K562 (cell line): ENCODE results near the gene CBY3. TPM values are rescaled to one million over a fixed set of nuclear protein-coding genes. Genes with fewer than 3 reads are reported as not detected.

ENCODE experiments used
- ATAC-seq: fragments of 200-7000 bp; cut with Tn5 transposase; 3 replicates; pipeline ENCODE4 v1.9.1; 2020; ENCODE audit warnings: moderate library complexity
- BruUV-seq: library from RNA; stranded (reverse); fragments of 400-500 nt; replicated peaks from 2 replicates; lab custom pipeline; 2021; lab: Mats Ljungman, UMichigan
- CTCF ChIA-PET: fragments of 300-600 bp; formaldehyde crosslinking; extraction: SDS; loops from one replicate; lab custom pipeline; 2021; ENCODE audit warnings: low intra/inter-chr PET ratio; lab: Yijun Ruan, JAX
- POLR2A ChIA-PET: fragments of 300-600, 350-650 bp; sonication (Branson Sonifier 250); formaldehyde crosslinking; extraction: SDS; loops from one replicate; lab custom pipeline; 2021; ENCODE audit warnings: antibody characterized with exemption, inconsistent platforms; lab: Yijun Ruan, JAX
- DNase-seq, 4 experiments: peaks; one replicate each; pipeline versions ENCODE4 v3.0.0 to v3.0.0-alpha.2; 2011 to 2018; ENCODE audit warnings: low spot score in 3 of 4, mixed read lengths in 3 of 4; ENCODE audit errors: extremely low read depth in 1 of 4
- FAIRE-seq: peaks from 2 replicates; lab custom pipeline; 2011; peaks lifted over from hg19 to GRCh38; lab: Jason Lieb, UNC
- H2AFZ ChIP-seq: 2 replicates; pipeline ENCODE4 v1.6.0; 2011; ENCODE audit warnings: low read depth, low read length, control low read depth, inconsistent platforms
- H3K27ac ChIP-seq: fragments of 200-600 bp; 3 replicates; pipeline ENCODE4 v1.8.0; 2011; ENCODE audit warnings: low read depth, mild to moderate bottlenecking, control low read depth, inconsistent platforms, low read length, moderate library complexity, mixed read lengths; ENCODE audit errors: extremely low read depth
- H3K27me3 ChIP-seq, 2 experiments: fragments of 300-600 bp in 1 of 2; 2 replicates in 1 of 2; 3 replicates in 1 of 2; pipeline versions ENCODE4 v1.6.0 to v1.8.0; 2011; ENCODE audit warnings: inconsistent platforms in 2 of 2, low read length in 2 of 2, mild to moderate bottlenecking in 1 of 2, mixed read lengths in 1 of 2, moderate library complexity in 1 of 2; ENCODE audit not compliant: control insufficient read depth in 2 of 2, insufficient read depth in 2 of 2
- H3K36me3 ChIP-seq: fragments of 300-600 bp; 3 replicates; pipeline ENCODE4 v1.8.0; 2011; ENCODE audit warnings: mild to moderate bottlenecking, low read length, inconsistent platforms; ENCODE audit not compliant: control insufficient read depth, insufficient read depth
- H3K4me1 ChIP-seq, 2 experiments: fragments of 200-600 bp in 1 of 2; replicated peaks in 1 of 2; 2 replicates in 1 of 2; 3 replicates in 1 of 2; pipeline versions ENCODE4 v1.5.1 to v1.8.0; 2011; ENCODE audit warnings: inconsistent platforms in 2 of 2, low read length in 2 of 2, mild to moderate bottlenecking in 1 of 2, mixed read lengths in 1 of 2, moderate library complexity in 1 of 2; ENCODE audit not compliant: control insufficient read depth in 2 of 2, insufficient read depth in 2 of 2
- H3K4me2 ChIP-seq: 2 replicates; pipeline ENCODE4 v1.6.1; 2011; ENCODE audit warnings: low read length, control low read depth, inconsistent platforms, mixed read lengths; ENCODE audit not compliant: insufficient read depth
- H3K4me3 ChIP-seq: fragments of 200-600 bp; sonication (generic), shearing (Covaris generic); 2 replicates; pipeline ENCODE4 v1.5.1; 2016; ENCODE audit warnings: control low read depth, inconsistent platforms
- H3K79me2 ChIP-seq: fragments of 200-600 bp; 3 replicates; pipeline ENCODE4 v1.8.0; 2011; ENCODE audit warnings: low read length, inconsistent platforms; ENCODE audit not compliant: control insufficient read depth, insufficient read depth
- H3K9ac ChIP-seq, 2 experiments: 2 replicates each; pipeline versions ENCODE4 v1.6.0 to v1.6.1; 2011; ENCODE audit warnings: low read depth in 2 of 2, low read length in 2 of 2, control low read depth in 1 of 2, inconsistent platforms in 1 of 2, mild to moderate bottlenecking in 1 of 2, mixed read lengths in 1 of 2; ENCODE audit not compliant: insufficient read depth in 1 of 2
- H3K9me1 ChIP-seq: one replicate; pipeline ENCODE4 v1.6.0; 2011; ENCODE audit warnings: inconsistent platforms, mild to moderate bottlenecking, low read length, moderate library complexity; ENCODE audit not compliant: control insufficient read depth, insufficient read depth
- H3K9me3 ChIP-seq: replicated peaks from 2 replicates; pipeline ENCODE4 v1.5.1; 2011; ENCODE audit warnings: low read depth, low read length, inconsistent platforms; ENCODE audit not compliant: control insufficient read depth, insufficient read depth
- H4K20me1 ChIP-seq: replicated peaks from 2 replicates; pipeline ENCODE4 v1.6.1; 2011; ENCODE audit warnings: low read length, inconsistent platforms, mixed read lengths; ENCODE audit not compliant: control insufficient read depth, insufficient read depth
- CREM ChIP-seq: IDR thresholded peaks from 2 replicates; pipeline ENCODE4 v1.6.1; 2014; ENCODE audit warnings: antibody characterized with exemption, low read depth
- EP300 ChIP-seq: IDR thresholded peaks from 2 replicates; pipeline ENCODE4 v1.6.1; 2012; ENCODE audit warnings: low read length, improper control_type of control experiment
- ESRRB ChIP-seq: fragments of 250-450 bp; sonication (Bioruptor Pico); IDR thresholded peaks from 2 replicates; pipeline ENCODE4 v1.5.0; 2020; ENCODE audit warnings: mild to moderate bottlenecking, moderate library complexity, borderline replicate concordance
- FOXM1 ChIP-seq, 2 experiments: fragments of 450-650 bp in 1 of 2; sonication (generic) in 1 of 2; formaldehyde crosslinking in 1 of 2; IDR thresholded peaks; 2 replicates each; pipeline versions ENCODE4 v1.6.1 to v1.9.0; 2017 to 2022; ENCODE audit warnings: low read depth in 2 of 2, mild to moderate bottlenecking in 2 of 2, missing genetic modification reagents in 1 of 2, moderate library complexity in 1 of 2
- GABPB2 ChIP-seq: fragments of 250-450 bp; sonication (Bioruptor Pico); conservative IDR thresholded peaks from 2 replicates; pipeline ENCODE4 v1.5.1; 2021; ENCODE audit warnings: mild to moderate bottlenecking
- HOXB6 ChIP-seq: fragments of 250-450 bp; sonication (Bioruptor Pico); IDR thresholded peaks from 2 replicates; pipeline ENCODE4 v1.5.1; 2022; ENCODE audit warnings: mild to moderate bottlenecking, borderline replicate concordance
- NCOA1 ChIP-seq: fragments of 450-650 bp; IDR thresholded peaks from 2 replicates; pipeline ENCODE4 v1.6.1; 2016; ENCODE audit warnings: low read depth
- PTRF ChIP-seq: fragments of 450-650 bp; IDR thresholded peaks from 2 replicates; pipeline ENCODE4 v1.6.1; 2016; ENCODE audit warnings: mild to moderate bottlenecking, missing genetic modification characterization, missing compliant biosample characterization
- ZBTB1 ChIP-seq: sonication (generic); formaldehyde crosslinking; IDR thresholded peaks from 2 replicates; pipeline ENCODE4 v1.8.1; 2023; ENCODE audit warnings: missing genetic modification reagents, low read depth, mild to moderate bottlenecking, borderline replicate concordance
- ZNF785 ChIP-seq: fragments of 250-450 bp; sonication (Bioruptor Pico); IDR thresholded peaks from 2 replicates; pipeline ENCODE4 v1.4.0; 2020; ENCODE audit warnings: mild to moderate bottlenecking
- WGBS: fragments of 100-300 bp; shearing (Covaris generic); methylation state at CpG from one replicate; pipeline ENCODE4 v1.1.6; 2016; ENCODE audit warnings: low coverage, mixed read lengths; ENCODE audit not compliant: insufficient coverage; ENCODE audit errors: missing lambda C conversion rate; 5-methylcytosine and 5-hydroxymethylcytosine counted together
- in situ Hi-C: fragments of 300-500 bp; cut with MboI; formaldehyde crosslinking; loops from 4 replicates; pipeline ENCODE4 v1.15.0; 2018; ENCODE audit warnings: inconsistent platforms, mixed read lengths
- intact Hi-C: fragments of 100-400 bp; cut with micrococcal nuclease; formaldehyde crosslinking; loops from 2 replicates; pipeline ENCODE4 v1.14.2; 2022
- polyA plus RNA-seq, 8 experiments: library from polyadenylated mRNA; depleted of rRNA in 4 of 8; stranded (reverse) in 5 of 8; unstranded in 3 of 8; fragments of >200 nt; fragmentation: Nextera tagmentation in 2 of 8; fragmentation: Illumina TruSeq in 1 of 8; extraction: Ambion mirVana in 2 of 8; extraction: Trizol in 1 of 8; gene quantifications; 2 replicates each; pipeline versions ENCODE4 v1.2.1 to v1.2.3, GENCODE V29; 2011 to 2014; ENCODE audit warnings: inconsistent platforms in 1 of 8, missing spikeins in 1 of 8
- total RNA-seq, 7 experiments: library from RNA; depleted of rRNA in 6 of 7; stranded (reverse); fragments of >200 nt in 6 of 7; fragmentation: Illumina TruSeq in 2 of 7; extraction: Trizol in 2 of 7; gene quantifications; 2 replicates each; pipeline versions ENCODE4 v1.2.1 to v1.2.3, GENCODE V29; 2011 to 2021; ENCODE audit warnings: low replicate concordance in 1 of 7
- TF ChIP-seq, protein P1 (sequence below): fragments of 450-650 bp; IDR thresholded peaks from 2 replicates; pipeline ENCODE4 v1.6.1; 2016
- TF ChIP-seq, protein P2 (sequence below): fragments of 200-600 bp; sonication (generic); IDR thresholded peaks from one replicate; pipeline ENCODE4 v1.6.1; 2012; ENCODE audit warnings: mild to moderate bottlenecking, low read depth, low read length, inconsistent platforms

CBY3 gene
- total and polyA plus RNA-seq, 9 of the 15 experiments (the other 6 are each of a cell fraction or from before 2014, with no cell fraction given) = not detected

DNA sequence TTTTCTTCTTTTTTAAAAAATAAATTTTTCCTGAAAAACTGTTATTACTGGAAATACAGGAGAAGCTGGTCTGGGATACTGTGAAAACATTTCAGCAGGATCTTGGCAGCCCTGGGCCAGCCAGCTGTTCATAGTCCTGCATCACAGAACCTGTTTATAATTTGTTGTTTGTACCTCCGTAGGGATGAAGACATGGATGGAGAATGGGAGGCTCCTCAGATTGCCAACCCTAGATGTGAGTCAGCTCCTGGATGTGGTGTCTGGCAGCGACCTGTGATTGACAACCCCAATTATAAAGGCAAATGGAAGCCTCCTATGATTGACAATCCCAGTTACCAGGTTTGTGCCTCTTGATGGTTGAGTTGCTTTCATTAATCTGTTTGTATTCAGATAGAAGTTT lies 39.4 kb upstream of the CBY3 start:
- Histone ChIP-seq H3K27me3 (no peaks in the 10 kb centered on the region), H3K4me2 (no peak overlapping the region), H3K9me1 (no peaks in the 10 kb centered on the region), H3K79me2 (peaks cover 42% of the 10 kb centered on the region), H4K20me1 (no peaks in the 10 kb centered on the region; the same call in 1 of the 2 replicates), H3K9ac (no peak overlapping the region), H3K27ac (no peak overlapping the region), H2AFZ (no peak overlapping the region), H3K36me3 (peaks cover 93% of the 10 kb centered on the region), H3K9me3 (no peaks in the 10 kb centered on the region), H3K4me1 (no peaks in the 10 kb centered on the region), H3K4me3 (no peak overlapping the region)
- intact Hi-C loops (no loop called here), in situ Hi-C loops (no loop called here)
- no TSS peak for BruUV-seq
- no peak for ATAC-seq
- CTCF ChIA-PET = no interaction called here
- 90% methylated on average over 2 of the region's 2 CpGs for WGBS
- no peak for FAIRE-seq
- POLR2A ChIA-PET = interaction anchor here (0.8 to 2.2 kb wide), 3 partner anchors 10 to 18 kb away, joined by 4 to 10 read pairs (median 4); no protein-coding TSS in a partner anchor
- DNase-seq = no peak
- no peak for TF ChIP-seq EP300
- no peak for TF ChIP-seq NCOA1
- TF ChIP-seq ESRRB = no peak
- TF ChIP-seq PTRF (tag) = no peak
- TF ChIP-seq GABPB2 = no peak
- TF ChIP-seq, protein P1, sequence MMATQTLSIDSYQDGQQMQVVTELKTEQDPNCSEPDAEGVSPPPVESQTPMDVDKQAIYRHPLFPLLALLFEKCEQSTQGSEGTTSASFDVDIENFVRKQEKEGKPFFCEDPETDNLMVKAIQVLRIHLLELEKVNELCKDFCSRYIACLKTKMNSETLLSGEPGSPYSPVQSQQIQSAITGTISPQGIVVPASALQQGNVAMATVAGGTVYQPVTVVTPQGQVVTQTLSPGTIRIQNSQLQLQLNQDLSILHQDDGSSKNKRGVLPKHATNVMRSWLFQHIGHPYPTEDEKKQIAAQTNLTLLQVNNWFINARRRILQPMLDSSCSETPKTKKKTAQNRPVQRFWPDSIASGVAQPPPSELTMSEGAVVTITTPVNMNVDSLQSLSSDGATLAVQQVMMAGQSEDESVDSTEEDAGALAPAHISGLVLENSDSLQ = no peak
- no peak for TF ChIP-seq FOXM1 (IDR thresholded peaks at IDR 0.05; ENCODE audit: low read depth)
- TF ChIP-seq FOXM1 (CRISPR knock-in tag; IDR thresholded peaks at IDR 0.05; ENCODE audit: low read depth) = no peak
- TF ChIP-seq HOXB6 = no peak
- no peak for TF ChIP-seq CREM
- TF ChIP-seq, protein P2, sequence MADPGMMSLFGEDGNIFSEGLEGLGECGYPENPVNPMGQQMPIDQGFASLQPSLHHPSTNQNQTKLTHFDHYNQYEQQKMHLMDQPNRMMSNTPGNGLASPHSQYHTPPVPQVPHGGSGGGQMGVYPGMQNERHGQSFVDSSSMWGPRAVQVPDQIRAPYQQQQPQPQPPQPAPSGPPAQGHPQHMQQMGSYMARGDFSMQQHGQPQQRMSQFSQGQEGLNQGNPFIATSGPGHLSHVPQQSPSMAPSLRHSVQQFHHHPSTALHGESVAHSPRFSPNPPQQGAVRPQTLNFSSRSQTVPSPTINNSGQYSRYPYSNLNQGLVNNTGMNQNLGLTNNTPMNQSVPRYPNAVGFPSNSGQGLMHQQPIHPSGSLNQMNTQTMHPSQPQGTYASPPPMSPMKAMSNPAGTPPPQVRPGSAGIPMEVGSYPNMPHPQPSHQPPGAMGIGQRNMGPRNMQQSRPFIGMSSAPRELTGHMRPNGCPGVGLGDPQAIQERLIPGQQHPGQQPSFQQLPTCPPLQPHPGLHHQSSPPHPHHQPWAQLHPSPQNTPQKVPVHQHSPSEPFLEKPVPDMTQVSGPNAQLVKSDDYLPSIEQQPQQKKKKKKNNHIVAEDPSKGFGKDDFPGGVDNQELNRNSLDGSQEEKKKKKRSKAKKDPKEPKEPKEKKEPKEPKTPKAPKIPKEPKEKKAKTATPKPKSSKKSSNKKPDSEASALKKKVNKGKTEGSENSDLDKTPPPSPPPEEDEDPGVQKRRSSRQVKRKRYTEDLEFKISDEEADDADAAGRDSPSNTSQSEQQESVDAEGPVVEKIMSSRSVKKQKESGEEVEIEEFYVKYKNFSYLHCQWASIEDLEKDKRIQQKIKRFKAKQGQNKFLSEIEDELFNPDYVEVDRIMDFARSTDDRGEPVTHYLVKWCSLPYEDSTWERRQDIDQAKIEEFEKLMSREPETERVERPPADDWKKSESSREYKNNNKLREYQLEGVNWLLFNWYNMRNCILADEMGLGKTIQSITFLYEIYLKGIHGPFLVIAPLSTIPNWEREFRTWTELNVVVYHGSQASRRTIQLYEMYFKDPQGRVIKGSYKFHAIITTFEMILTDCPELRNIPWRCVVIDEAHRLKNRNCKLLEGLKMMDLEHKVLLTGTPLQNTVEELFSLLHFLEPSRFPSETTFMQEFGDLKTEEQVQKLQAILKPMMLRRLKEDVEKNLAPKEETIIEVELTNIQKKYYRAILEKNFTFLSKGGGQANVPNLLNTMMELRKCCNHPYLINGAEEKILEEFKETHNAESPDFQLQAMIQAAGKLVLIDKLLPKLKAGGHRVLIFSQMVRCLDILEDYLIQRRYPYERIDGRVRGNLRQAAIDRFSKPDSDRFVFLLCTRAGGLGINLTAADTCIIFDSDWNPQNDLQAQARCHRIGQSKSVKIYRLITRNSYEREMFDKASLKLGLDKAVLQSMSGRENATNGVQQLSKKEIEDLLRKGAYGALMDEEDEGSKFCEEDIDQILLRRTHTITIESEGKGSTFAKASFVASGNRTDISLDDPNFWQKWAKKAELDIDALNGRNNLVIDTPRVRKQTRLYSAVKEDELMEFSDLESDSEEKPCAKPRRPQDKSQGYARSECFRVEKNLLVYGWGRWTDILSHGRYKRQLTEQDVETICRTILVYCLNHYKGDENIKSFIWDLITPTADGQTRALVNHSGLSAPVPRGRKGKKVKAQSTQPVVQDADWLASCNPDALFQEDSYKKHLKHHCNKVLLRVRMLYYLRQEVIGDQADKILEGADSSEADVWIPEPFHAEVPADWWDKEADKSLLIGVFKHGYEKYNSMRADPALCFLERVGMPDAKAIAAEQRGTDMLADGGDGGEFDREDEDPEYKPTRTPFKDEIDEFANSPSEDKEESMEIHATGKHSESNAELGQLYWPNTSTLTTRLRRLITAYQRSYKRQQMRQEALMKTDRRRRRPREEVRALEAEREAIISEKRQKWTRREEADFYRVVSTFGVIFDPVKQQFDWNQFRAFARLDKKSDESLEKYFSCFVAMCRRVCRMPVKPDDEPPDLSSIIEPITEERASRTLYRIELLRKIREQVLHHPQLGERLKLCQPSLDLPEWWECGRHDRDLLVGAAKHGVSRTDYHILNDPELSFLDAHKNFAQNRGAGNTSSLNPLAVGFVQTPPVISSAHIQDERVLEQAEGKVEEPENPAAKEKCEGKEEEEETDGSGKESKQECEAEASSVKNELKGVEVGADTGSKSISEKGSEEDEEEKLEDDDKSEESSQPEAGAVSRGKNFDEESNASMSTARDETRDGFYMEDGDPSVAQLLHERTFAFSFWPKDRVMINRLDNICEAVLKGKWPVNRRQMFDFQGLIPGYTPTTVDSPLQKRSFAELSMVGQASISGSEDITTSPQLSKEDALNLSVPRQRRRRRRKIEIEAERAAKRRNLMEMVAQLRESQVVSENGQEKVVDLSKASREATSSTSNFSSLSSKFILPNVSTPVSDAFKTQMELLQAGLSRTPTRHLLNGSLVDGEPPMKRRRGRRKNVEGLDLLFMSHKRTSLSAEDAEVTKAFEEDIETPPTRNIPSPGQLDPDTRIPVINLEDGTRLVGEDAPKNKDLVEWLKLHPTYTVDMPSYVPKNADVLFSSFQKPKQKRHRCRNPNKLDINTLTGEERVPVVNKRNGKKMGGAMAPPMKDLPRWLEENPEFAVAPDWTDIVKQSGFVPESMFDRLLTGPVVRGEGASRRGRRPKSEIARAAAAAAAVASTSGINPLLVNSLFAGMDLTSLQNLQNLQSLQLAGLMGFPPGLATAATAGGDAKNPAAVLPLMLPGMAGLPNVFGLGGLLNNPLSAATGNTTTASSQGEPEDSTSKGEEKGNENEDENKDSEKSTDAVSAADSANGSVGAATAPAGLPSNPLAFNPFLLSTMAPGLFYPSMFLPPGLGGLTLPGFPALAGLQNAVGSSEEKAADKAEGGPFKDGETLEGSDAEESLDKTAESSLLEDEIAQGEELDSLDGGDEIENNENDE = no peak
- TF ChIP-seq ZBTB1 (CRISPR knock-in tag) = no peak
- TF ChIP-seq ZNF785 (CRISPR knock-in tag) = no peak
